RPMI8226 (cell line): Measurements from ENCODE around the gene PARVB.

Source experiments
- DNase-seq: peaks from one replicate; pipeline ENCODE4 v3.0.0-alpha.2; 2015

Gene PARVB

DNA sequence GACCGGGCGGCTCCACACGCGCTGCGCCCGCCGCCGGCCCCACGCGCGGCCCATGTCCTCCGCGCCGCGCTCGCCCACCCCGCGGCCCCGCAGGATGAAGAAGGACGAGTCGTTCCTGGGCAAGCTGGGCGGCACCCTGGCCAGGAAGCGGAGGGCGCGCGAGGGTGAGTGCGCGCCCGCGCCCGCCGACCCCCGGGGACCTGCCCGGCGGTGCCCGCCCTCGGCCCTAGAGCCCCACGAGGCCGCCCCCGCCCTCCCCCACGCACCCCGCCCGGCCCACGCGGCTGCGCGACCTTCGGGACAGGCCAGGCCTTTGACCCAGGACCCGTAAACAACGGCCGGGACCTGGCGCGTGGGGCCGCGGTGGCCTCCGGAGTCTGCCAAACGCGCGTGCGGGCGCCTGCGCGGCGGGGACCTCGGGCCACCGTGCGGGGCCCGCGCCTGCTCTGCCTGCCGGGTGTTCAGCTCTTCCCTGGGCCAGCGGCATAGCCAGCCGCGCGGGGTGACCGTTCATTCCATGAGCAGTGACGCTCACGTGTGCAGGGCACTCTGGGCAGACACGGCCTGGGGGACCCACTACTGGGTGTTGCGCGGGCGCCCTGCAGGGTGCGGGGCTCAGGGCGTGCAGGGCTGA, at the start of gene PARVB:
PARVB (plus strand) TSS at position 15 of the 634 bp plus-strand sequence; CDS start at position 53, 38 bp downstream.
- peak; percentile 64 for DNase-seq

DNA sequence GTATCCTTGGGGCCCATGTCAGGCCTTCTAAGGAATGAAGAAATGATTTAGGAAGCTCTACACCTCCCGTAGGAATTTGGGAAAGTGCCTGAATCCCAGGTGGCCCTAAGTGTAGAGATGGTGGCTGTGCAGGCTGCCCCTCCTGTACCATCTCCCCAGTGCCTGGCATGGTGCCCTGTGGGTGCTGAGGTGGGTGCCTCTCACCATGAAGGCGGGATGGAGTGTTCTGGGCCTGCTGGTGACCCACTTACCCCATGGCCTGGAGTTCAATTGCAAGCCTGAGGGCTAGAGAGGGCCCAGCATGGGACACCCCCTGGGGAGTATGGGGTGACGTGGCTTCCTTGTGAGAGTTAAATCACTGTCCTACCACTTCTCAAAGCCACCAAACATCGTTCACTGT, 49.1 kb upstream of the PARVB start:
- DNase-seq = no peak

GRCh38 chr22:43976861-43977795, 47.0 kb upstream of the PARVB start:
- no peak for DNase-seq

DNA sequence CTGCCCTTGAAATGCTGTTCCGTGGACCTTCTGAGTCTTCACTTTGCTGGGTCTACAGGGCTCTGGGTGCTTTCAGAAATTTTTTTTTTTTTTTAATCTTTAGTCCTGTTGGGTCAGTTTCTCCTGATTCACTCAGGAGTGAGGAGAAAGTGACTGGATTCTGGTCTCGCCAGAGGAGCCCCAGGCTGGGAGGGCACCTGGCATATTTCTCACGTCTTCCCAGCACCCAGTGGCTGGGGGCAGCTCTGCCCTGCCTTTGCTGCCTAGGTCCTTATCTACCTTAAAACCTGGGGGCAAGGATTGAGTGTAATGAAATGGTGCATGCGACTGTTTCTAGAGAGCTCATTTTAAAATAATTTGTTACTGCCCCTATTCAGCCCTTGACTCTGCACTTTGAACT, 45.5 kb upstream of the PARVB start:
- DNase-seq = no peak

- no peak for DNase-seq
Measured at GRCh38 chr22:43980579-43980978, 43.5 kb upstream of the PARVB start.

DNA sequence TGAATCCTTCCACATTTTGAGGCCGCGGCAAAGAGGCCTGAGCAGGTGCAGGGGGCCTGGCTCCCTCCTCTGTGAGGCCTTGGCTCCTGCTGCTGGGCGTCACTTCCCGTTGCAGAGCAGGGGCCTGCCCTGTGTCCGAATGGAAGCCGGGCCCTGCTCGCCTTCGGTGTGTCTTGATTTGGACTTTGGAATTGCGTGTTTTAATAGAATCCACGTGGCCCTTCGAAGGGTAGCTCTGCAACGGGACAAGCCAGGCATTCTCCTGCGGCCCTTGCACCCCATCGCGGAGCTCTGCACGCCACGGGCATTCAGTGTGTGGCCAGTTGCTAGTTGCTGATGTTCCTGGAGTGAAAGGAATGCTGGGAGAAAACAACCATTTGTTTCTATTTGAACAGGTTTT, 43.1 kb upstream of the PARVB start:
- DNase-seq = no peak

DNA sequence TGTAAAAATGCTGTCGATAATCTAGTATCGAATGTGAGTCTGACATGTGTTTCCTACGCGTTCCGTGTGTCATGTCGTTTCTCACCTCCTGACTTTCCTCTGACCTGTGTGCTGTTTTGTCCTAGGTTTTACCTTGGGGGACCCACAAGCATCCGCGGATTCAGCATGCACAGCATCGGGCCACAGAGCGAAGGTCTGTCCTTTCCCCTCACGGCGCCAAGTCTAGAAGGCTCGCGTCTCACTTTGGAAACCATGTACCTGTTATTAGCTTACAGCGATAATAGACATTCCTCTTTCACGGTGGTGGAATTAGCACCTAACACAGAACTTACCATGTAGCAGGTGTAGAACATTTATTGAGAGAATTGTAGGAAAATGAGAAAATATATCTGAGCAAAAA, 40.3 kb upstream of the PARVB start:
- no peak for DNase-seq

- DNase-seq = no peak
Measured at GRCh38 chr22:43985532-43985931, 38.6 kb upstream of the PARVB start.

GRCh38 chr22:43988116-43988820, 35.8 kb upstream of the PARVB start:
- no peak for DNase-seq

GRCh38 chr22:43988960-43989359, 35.1 kb upstream of the PARVB start:
- no peak for DNase-seq

GRCh38 chr22:43990044-43990443, 34.1 kb upstream of the PARVB start:
- DNase-seq = no peak

- no peak for DNase-seq
Measured at GRCh38 chr22:43991316-43992020, 32.6 kb upstream of the PARVB start.

DNA sequence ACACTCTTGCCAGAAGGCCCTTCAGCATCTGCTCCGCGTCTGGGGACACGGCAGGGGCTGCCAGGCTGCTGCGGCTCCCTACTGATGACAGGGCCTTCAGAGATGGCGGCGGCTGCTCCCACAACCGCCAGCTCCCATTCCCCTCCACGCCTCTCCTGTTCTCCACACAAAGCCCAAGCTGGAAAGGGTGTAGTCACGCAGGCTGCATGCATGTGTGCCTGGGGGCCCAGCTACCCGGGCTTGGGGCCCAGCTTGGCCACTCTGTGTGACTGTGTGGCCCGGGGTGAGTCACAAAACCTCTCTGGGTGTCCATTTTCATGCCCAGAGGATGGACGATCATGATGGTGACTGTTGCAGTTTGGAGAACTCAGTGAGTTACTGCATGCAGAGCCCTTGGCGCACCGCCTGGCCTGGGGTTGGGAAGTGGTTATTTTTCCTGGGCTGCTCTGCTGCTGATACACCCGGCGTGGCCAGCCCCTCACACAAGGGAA, 31.7 kb upstream of the PARVB start:
- no peak for DNase-seq

DNA sequence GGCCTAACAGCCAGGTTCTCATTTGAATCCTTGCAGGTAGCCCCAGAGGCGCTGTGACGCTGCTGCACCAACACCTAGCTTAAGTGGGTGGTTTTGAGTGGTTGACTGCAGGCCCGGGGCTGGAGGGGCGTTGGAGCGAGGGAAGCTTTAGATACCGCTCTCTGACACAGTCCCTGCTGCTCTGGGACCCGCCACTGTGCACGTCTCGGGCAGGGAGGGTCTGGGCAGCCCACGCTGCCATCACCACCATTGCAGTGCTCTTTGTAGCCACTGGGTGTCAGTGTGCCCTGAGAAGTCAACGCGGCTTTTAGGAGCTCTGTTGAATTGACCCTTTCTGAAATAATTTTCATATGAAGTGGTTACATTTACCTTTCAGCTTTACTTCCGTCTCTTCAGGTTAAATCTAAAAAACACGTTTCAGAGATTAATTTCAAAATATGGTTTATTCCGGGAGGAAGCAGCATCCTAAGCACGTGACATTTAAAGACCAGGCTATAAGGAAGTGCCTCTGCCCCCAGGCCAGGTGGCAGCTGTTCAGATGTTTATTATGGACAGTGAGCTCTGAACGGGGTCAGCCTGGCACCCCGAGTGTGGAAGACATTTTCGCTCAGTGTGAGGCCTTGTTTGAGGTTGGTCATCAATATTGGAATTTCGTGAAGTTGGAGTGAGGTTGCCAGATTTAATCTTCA, 30.9 kb upstream of the PARVB start:
- DNase-seq = peak; percentile 62

GRCh38 chr22:43994006-43994405, 30.1 kb upstream of the PARVB start:
- DNase-seq = no peak

GRCh38 chr22:43994416-43994815, 29.7 kb upstream of the PARVB start:
- no peak for DNase-seq

DNA sequence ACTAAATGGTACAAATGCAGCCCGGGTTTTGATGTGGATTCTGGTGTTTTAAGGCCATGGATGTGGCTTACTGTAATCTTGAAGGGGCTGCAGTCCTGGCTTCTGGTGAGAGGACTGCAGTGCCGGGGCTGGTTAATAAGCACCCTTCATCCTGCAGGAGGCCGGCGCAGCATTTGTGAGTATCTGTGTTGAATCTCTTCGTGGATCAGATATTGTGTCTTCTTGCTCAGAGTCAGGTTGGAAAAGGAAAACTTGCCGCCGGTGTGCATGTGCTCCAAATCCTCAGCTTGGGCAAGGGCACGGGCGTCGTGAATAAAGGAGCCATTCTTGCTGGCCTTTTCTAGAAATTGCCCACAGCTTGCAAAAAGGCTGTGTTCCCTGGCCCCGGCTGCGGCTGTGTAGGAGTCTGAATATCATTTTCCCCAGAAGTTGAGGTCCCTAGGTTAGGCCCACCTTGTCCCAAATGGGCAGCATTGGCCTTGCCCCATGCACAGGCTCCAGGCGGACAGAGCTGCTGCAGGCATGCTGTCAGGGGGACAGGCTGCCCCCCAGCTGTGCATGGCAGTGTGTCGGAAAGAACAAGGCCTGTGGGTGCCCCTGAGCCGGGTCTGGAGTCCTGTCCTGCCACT, 28.9 kb upstream of the PARVB start:
- DNase-seq = no peak

DNA sequence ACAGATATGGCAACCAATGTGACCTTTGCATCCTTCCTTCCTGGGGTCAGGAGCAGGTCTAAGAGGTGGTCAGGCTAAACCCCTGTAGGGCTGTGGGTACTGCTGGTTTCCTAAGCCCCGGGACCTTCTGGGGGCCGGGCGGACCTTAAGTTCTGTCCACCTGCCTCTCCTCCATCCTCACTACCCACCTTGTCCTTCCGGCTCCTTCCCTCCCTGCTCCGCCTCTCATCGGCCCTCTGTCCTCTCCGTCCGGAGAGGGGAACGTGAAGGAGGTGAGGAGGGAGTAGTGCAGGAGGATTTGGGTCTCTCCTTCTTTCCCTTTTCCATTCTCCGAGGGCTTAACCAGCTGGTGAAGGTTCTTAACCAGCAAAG, 28.3 kb upstream of the PARVB start:
- DNase-seq = no peak

GRCh38 chr22:43996170-43996980, 27.7 kb upstream of the PARVB start:
- no peak for DNase-seq

DNA sequence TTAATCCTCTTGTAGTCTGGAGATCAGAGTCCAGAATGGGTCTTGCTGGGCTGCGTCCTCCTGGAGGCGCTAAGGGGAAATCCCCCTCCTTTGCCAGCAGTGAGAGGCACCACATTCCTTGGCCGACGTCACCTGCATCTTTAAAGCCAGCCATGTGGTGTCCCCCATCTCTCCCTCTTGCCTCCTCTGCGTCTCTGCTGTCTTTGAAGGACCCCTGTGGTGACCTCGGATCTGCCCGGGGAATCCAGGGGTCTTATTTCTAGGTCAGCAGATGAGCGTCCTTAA, 27.2 kb upstream of the PARVB start:
- DNase-seq = no peak

- DNase-seq = no peak
Measured at GRCh38 chr22:43998679-43999264, 25.3 kb upstream of the PARVB start.
